ENCODE measurements around the gene NSF. TPM values are rescaled to one million over a fixed set of nuclear protein-coding genes. Genes with fewer than 3 reads are reported as not detected.

The NSF gene
- total RNA-seq, 1 experiment from 2014 or later = 56.5 TPM

DNA sequence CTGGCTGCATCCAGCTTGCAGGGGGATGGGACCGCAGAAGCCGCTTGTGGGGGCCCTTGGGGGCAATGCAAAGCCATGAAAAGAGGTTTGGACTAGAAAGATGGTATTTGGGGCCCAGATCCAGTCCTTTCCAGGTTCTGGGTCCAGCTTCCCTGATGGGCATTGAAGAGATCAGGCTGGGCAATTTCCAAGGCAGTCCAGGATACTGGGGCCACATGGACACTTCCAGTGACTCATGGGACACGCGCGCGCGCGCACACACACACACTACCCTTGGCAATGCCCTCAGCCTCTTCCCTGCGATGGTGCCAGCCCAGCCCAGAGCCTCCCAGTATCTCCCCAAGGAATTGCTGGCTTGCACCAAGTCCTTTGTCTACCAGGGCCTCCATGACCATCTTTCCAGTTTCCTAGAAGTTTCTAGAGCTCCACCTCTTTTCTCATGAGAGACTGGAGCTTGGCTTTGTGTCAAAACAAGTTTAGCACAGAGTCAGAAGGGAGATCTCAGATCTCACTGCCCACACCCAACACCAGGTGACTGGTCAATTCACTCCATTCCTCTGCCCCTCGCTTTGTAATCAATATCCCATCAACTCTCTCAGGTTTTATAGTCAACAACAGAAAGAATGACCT is 183.8 kb downstream of the NSF start:
- ATAC-seq (no peak), DNase-seq (ENCODE audit: low read depth, low spot score) (no peak)
- H3K27ac ChIP-seq (ENCODE audit: low read length) = no peak overlapping the region
- in situ Hi-C loops (cut with HindIII; ENCODE audit: low pct_unique_long_range_greater_than_20kb, low sequenced_read_pairs) = no loop called here
- TF ChIP-seq POLR2AphosphoS5 (IDR thresholded peaks at IDR 0.05; ENCODE audit: low read depth, low read length) (no peak), SIN3A (IDR thresholded peaks at IDR 0.05; ENCODE audit: borderline replicate concordance, insufficient read depth, low read depth, low read length) (no peak), TCF7L2 (IDR thresholded peaks at IDR 0.05; ENCODE audit: low read depth, low read length) (no peak)
- TF ChIP-seq, protein P1, sequence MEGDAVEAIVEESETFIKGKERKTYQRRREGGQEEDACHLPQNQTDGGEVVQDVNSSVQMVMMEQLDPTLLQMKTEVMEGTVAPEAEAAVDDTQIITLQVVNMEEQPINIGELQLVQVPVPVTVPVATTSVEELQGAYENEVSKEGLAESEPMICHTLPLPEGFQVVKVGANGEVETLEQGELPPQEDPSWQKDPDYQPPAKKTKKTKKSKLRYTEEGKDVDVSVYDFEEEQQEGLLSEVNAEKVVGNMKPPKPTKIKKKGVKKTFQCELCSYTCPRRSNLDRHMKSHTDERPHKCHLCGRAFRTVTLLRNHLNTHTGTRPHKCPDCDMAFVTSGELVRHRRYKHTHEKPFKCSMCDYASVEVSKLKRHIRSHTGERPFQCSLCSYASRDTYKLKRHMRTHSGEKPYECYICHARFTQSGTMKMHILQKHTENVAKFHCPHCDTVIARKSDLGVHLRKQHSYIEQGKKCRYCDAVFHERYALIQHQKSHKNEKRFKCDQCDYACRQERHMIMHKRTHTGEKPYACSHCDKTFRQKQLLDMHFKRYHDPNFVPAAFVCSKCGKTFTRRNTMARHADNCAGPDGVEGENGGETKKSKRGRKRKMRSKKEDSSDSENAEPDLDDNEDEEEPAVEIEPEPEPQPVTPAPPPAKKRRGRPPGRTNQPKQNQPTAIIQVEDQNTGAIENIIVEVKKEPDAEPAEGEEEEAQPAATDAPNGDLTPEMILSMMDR (IDR thresholded peaks at IDR 0.05) = no peak
- H3K36me3 ChIP-seq (ENCODE audit: control insufficient read depth, insufficient read depth, low read length) = no peaks in the 10 kb centered on the region
- no peak overlapping the region for H3K4me3 ChIP-seq (ENCODE audit: low read depth in 2 of 2, low read length in 2 of 2)
- ChIA-PET POLR2A (no interaction called here), CTCF (no interaction called here)
- peaks cover 16% of the 10 kb centered on the region for H3K4me1 ChIP-seq (ENCODE audit: control insufficient read depth, insufficient read depth, low read length)
- H3K9me3 ChIP-seq (ENCODE audit: control insufficient read depth, insufficient read depth, low read depth, low read length) = no peaks in the 10 kb centered on the region
- no TSS peak for BruUV-seq (replicated peaks)
- H3K27me3 ChIP-seq (ENCODE audit: control insufficient read depth, insufficient read depth, low read length) = no peaks in the 10 kb centered on the region
- intact Hi-C loops (cut with micrococcal nuclease; ENCODE audit: unreplicated experiment) = no loop called here

- ChIA-PET CTCF (no interaction called here), POLR2A (no interaction called here)
- no TSS peak for BruUV-seq (replicated peaks)
- Histone ChIP-seq H3K4me3 (ENCODE audit: low read depth in 2 of 2, low read length in 2 of 2) (no peak overlapping the region), H3K27ac (ENCODE audit: low read length) (no peak overlapping the region), H3K36me3 (ENCODE audit: control insufficient read depth, insufficient read depth, low read length) (no peaks in the 10 kb centered on the region), H3K4me1 (ENCODE audit: control insufficient read depth, insufficient read depth, low read length) (peaks cover 9% of the 10 kb centered on the region), H3K27me3 (ENCODE audit: control insufficient read depth, insufficient read depth, low read length) (no peaks in the 10 kb centered on the region), H3K9me3 (ENCODE audit: control insufficient read depth, insufficient read depth, low read depth, low read length) (no peaks in the 10 kb centered on the region)
- intact Hi-C loops (cut with micrococcal nuclease; ENCODE audit: unreplicated experiment) = no loop called here
- no peak for ATAC-seq
- TF ChIP-seq SIN3A (IDR thresholded peaks at IDR 0.05; ENCODE audit: borderline replicate concordance, insufficient read depth, low read depth, low read length) (no peak), POLR2AphosphoS5 (IDR thresholded peaks at IDR 0.05; ENCODE audit: low read depth, low read length) (no peak), TCF7L2 (IDR thresholded peaks at IDR 0.05; ENCODE audit: low read depth, low read length) (no peak)
- TF ChIP-seq, protein P2, sequence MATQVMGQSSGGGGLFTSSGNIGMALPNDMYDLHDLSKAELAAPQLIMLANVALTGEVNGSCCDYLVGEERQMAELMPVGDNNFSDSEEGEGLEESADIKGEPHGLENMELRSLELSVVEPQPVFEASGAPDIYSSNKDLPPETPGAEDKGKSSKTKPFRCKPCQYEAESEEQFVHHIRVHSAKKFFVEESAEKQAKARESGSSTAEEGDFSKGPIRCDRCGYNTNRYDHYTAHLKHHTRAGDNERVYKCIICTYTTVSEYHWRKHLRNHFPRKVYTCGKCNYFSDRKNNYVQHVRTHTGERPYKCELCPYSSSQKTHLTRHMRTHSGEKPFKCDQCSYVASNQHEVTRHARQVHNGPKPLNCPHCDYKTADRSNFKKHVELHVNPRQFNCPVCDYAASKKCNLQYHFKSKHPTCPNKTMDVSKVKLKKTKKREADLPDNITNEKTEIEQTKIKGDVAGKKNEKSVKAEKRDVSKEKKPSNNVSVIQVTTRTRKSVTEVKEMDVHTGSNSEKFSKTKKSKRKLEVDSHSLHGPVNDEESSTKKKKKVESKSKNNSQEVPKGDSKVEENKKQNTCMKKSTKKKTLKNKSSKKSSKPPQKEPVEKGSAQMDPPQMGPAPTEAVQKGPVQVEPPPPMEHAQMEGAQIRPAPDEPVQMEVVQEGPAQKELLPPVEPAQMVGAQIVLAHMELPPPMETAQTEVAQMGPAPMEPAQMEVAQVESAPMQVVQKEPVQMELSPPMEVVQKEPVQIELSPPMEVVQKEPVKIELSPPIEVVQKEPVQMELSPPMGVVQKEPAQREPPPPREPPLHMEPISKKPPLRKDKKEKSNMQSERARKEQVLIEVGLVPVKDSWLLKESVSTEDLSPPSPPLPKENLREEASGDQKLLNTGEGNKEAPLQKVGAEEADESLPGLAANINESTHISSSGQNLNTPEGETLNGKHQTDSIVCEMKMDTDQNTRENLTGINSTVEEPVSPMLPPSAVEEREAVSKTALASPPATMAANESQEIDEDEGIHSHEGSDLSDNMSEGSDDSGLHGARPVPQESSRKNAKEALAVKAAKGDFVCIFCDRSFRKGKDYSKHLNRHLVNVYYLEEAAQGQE (IDR thresholded peaks at IDR 0.05; ENCODE audit: insufficient read depth in 1 of 2, low read depth in 2 of 2, low read length in 1 of 2) = no peak
- TF ChIP-seq, protein P1 (IDR thresholded peaks at IDR 0.05) = no peak
- in situ Hi-C loops (cut with HindIII; ENCODE audit: low pct_unique_long_range_greater_than_20kb, low sequenced_read_pairs) = no loop called here
- no peak for DNase-seq (ENCODE audit: low read depth, low spot score)
Observed at GRCh38 chr17:46776298-46777005, 186.0 kb downstream of the NSF start.

All from Panc1 (cell line).